Head of caudate nucleus (tissue), 42 donors: Measurements from ENCODE around the gene AFAP1.

Experiments used
- DNase-seq, 42 donors: peaks; one replicate each; pipeline versions ENCODE4 v3.0.0 to v3.0.0-alpha.2; 2020 to 2021; ENCODE audit warnings: mixed read lengths in 7 of 42
- intact Hi-C: fragments of 100-400 bp; cut with DNase I; formaldehyde crosslinking; loops from one replicate; pipeline ENCODE4 v1.15.0; 2022

AFAP1 gene, protein sequence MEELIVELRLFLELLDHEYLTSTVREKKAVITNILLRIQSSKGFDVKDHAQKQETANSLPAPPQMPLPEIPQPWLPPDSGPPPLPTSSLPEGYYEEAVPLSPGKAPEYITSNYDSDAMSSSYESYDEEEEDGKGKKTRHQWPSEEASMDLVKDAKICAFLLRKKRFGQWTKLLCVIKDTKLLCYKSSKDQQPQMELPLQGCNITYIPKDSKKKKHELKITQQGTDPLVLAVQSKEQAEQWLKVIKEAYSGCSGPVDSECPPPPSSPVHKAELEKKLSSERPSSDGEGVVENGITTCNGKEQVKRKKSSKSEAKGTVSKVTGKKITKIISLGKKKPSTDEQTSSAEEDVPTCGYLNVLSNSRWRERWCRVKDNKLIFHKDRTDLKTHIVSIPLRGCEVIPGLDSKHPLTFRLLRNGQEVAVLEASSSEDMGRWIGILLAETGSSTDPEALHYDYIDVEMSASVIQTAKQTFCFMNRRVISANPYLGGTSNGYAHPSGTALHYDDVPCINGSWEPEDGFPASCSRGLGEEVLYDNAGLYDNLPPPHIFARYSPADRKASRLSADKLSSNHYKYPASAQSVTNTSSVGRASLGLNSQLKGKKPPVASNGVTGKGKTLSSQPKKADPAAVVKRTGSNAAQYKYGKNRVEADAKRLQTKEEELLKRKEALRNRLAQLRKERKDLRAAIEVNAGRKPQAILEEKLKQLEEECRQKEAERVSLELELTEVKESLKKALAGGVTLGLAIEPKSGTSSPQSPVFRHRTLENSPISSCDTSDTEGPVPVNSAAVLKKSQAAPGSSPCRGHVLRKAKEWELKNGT

DNA sequence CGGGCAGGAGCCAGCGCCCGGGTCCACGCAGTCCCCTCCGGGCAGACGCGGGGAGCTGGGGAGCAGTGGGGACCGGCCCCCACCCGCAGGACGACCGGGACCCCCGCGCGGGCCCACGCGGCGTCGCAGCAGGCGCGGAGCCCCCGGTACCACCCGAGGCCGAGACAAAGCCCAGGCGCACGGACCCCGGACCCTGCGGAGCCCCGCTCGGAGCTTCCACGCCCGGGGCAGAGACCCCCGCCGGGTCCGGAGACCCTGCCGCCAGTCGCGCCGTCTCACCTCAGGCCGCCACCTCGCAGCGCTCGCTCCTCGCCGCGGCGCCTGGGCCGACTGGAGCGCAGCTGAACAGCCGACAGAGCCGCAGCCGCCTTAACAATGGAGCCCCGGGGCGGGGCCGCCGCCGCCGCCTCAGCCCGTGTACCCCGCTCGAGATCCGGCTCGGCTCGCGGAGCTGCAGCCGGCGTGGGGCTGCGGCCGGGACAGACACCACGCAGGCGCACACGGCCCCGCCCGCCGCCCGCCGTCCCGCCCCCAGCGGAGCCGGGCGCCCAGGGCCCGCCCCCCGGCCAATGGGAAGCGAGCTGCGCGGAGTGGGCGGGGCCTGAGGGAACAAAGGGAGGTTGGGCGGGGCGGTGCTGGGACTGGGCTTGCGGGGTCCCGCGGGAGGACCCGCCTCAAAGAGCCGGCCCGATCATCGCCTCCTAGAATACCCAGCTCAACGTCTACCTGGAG, at the start of gene AFAP1:
Gene AFAP1, minus strand, starts transcription at position 485 of the 732 bp plus-strand sequence. CDS start 67,783 bp downstream, outside the sequence.
- DNase-seq = peak; percentile 64 to 96 (median 91)
- intact Hi-C loops = no loop called here

DNA sequence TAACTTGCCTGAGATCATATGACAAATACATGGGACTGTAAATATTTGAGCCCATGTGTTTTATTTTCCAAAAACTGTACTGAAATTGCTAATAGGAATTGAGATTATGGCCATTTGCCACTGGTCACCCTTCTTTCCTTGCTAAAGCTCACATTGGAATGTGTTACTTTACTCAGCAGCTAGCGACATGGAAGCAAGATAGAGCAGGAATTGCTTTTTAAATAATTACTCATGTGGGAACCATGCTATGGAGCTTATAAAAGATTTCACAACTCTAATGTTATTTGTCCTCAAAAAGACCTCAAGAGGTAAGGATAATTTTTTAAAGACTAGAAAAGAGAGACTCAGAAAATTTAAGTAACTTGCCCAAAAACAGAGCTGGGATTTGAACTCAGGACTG, 48.8 kb upstream of the AFAP1 start:
- DNase-seq = no peak
- intact Hi-C loops = no loop called here

- intact Hi-C loops = loop anchor here (2.0 kb wide), 1 partner anchor 183 kb away; no protein-coding TSS in a partner anchor
- DNase-seq = peak; percentile 50 to 90 (median 78)
These were observed 47.7 kb upstream of the AFAP1 start for GRCh38 chr4:7987148-7987989.

GRCh38 chr4:7985891-7986441, 46.3 kb upstream of the AFAP1 start:
- intact Hi-C loops = loop anchor here (2.0 kb wide), 1 partner anchor 181 kb away; no protein-coding TSS in a partner anchor
- no peak for DNase-seq

DNA sequence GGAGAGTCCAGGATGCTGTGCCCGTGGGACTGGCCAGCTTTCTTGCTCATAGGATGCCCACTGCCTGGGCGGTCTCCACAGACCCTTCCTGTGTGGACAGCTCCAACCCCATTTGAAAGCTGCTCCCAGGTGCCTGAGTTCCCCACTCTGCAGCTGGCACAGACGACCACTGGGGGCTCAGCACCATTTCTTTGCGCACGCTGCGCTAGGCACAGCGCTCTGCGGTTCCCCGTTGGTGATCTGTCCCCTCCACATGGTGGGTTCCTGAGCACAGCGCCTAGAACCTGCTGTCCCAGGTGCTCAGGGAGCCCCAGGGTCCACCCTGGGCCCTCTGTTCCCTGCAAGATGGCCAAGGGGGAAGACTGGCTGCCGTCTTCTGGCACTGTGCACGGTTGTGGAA, 45.4 kb upstream of the AFAP1 start:
- intact Hi-C loops = no loop called here
- DNase-seq = no peak

DNA sequence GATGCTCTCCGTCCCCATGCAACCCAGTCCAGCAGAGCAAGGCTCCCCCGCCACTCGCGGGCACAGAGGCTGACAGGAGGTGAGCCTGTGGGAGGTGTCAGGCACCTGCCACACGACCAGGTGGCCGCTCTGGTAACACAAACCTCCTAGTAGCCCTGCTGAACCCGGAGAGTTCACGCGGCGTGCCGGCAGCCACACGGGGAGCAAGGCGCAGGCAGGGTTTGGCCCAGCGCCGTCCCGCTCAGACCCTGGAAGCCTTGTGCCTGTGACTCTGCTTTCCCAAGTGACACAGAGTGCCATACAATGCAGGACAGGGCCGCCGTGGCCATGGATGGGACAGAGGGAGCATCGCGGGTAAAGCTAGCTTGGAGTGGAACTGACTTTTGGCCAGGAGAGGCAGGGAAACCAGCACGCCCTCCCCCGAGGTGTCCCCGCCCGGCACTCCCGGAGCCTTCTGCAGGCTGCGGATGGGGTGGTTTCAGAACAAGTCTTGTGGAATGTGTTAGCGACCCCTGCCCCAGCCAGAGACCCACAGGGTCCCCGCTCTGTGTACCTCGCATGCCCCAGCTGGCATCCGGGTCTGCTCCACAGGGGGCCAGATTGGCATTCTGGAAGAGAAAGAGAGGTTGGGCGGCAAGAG, 44.7 kb upstream of the AFAP1 start:
- intact Hi-C loops = no loop called here
- DNase-seq = no peak

GRCh38 chr4:7983296-7983695, 43.6 kb upstream of the AFAP1 start:
- intact Hi-C loops = no loop called here
- no peak for DNase-seq

DNA sequence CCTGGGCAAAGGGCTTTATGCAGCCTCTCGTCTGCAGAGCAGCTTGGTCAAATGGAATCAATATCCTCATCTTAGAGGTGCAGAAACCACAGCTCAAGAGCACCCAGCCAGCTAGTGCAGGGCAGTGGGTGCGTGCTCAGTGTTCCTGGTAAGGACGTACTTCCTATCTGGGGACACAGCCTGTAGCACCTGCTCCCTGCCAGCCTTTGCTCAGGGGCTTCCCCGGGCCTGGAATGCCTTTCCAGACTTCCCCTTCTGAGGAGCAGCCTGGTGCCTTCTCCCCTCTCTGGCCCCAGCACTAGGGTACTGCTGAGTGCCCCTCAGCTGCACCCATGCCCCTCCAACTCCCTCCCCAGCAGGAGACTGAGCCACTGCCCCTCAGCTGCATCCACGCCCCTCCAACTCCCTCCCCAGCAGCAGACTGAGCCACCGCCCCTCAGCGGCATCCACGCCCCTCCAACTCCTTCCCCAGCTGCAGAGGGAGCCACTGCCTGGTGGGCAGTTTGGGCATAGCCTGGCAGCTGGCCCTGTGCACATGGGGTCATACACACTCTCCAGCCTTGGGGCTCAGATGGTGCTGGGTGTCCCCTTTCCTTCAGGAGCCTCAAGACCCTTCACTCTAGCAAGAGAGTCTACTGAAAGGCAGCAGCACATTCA, 42.2 kb upstream of the AFAP1 start:
- intact Hi-C loops = no loop called here
- no peak for DNase-seq

DNA sequence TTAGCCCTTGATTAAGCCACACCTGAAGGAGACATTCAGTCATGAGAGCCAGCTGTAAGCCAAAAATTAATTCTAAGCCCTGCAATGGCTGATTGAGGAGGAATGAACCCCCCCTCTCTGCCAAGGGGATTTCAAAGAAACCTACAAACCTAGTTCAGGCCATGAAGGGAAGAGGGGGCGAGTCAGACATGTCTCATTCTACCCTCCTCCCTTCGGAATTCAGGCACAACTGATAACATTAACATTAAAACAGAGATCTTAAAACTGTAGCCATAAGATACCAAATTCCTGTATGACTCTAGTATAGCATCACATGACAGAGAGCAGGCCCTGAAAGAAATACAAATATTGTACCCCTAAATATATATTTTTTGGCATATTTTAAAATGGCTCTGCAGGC, 40.4 kb upstream of the AFAP1 start:
- intact Hi-C loops = no loop called here
- DNase-seq = no peak

- intact Hi-C loops = no loop called here
- DNase-seq = no peak
These were observed 39.9 kb upstream of the AFAP1 start for GRCh38 chr4:7979652-7979968.

DNA sequence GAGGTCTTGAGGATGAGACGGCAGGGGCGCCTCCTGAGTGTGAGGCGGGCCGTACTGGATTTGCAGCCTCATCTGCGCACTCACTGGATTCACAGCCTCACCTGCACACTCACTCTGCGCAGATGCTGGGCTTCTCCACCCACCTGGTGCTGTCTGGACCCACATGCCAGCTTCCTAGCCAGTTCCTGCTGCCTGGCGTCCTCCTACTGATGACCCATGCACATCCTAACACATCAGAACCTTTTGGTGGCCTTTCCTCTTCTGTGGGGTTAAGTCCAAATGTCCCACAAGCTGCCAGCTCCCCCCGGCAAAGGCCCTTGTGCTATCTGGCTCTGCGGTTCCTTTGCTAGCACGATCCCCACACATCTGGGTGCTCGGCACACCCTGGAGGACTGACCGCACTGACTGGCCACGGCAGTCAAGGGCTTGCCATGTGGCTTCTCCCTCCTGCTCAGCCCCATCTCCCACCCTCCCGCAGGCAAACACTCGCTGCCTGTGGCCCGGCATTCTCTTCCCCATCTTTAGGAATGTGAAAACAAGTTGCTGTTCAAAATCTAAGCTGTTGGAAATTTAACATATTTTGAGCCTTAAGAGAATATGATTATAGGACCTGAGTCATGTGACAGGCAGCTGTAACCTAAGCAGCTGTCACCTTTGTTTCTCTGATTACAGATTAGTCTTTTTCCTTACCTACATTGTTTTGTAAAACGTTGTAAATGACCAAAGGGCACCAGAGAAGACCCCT, 39.4 kb upstream of the AFAP1 start:
- peak in 1 of 42 donors; percentile 38 for DNase-seq
- intact Hi-C loops = no loop called here

GRCh38 chr4:7978489-7978888, 38.8 kb upstream of the AFAP1 start:
- DNase-seq = no peak
- intact Hi-C loops = no loop called here

- intact Hi-C loops = no loop called here
- no peak for DNase-seq
These were observed 37.0 kb upstream of the AFAP1 start for GRCh38 chr4:7976634-7977033.

- DNase-seq = peak in 19 of 42 donors; percentile 25 to 72 (median 51)
- intact Hi-C loops = no loop called here
These were observed 36.4 kb upstream of the AFAP1 start for GRCh38 chr4:7976025-7976424.

- no peak for DNase-seq
- intact Hi-C loops = no loop called here
These were observed 34.8 kb upstream of the AFAP1 start for GRCh38 chr4:7974425-7974824.

- intact Hi-C loops = no loop called here
- DNase-seq = no peak
These were observed 33.9 kb upstream of the AFAP1 start for GRCh38 chr4:7973545-7973981.
